Keratinocyte (primary cell): ENCODE data around the gene NRXN2.

Experiments
- EZH2 ChIP-seq: IDR thresholded peaks from one replicate; pipeline ENCODE4 v1.6.1; 2012; ENCODE audit warnings: inconsistent platforms, mild to moderate bottlenecking, low read length, moderate library complexity
- TF ChIP-seq, protein P1 (sequence below), 3 experiments: IDR thresholded peaks in 1 of 3; conservative IDR thresholded peaks in 1 of 3; optimal IDR thresholded peaks in 1 of 3; 2 replicates in 2 of 3; 3 replicates in 1 of 3; pipeline versions ENCODE3 to v1.5.1; 2011; ENCODE audit warnings: low read length in 3 of 3, mild to moderate bottlenecking in 3 of 3, moderate library complexity in 2 of 3, control low read depth in 1 of 3, inconsistent platforms in 1 of 3; ENCODE audit not compliant: insufficient read depth in 2 of 3; ENCODE audit errors: extremely low read depth in 1 of 3

DNA sequence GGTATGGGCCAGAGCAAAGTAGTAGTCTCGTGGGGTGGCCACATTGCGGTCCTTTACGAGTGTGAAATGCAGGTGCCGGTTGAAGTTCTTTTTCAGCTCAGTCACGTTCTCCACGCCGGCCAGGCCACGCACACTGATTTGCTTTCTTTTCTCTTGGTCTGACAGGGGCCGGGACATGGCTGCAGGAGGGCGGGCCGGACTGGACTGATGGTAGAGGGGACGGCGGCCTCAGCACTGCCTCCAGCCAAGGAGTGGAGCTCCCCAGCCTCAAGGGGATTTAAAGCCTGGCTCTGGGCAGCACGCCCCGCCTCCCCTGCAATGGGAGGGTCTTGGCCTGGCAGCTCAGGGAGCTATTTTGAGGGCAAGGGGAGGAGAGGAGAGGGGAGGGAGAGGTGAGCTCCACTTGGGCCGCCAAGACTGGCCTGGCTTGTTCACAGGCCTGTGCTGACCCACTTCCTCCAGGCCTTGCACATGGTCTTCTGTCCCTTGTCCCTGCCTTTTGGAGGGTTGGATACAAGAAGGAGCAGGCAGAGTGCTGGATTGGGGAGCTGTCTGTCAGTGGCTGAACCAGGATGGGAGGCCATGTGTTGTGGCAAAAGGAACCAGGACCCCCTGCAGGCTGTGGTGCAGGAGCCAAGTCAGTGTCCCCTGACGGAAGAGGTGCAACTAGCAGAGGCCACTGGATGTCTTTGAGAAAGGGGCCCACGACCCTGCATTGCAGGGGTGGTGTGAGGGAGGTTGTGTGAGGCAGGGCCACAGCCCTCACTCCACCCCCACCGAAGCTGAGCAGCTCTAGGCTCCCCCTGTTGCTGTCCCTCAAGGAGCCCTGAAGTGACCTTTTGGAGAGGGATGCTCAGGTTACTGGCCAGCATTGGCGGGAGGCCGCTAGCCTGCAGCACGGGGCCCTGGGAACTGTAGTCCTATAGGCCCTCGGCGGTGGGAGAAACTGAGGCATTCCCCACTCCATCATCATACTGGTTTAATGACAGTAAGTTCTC lies 37.0 kb upstream of the NRXN2 start, which contains the start of gene PYGM:
- TF ChIP-seq, protein P1, sequence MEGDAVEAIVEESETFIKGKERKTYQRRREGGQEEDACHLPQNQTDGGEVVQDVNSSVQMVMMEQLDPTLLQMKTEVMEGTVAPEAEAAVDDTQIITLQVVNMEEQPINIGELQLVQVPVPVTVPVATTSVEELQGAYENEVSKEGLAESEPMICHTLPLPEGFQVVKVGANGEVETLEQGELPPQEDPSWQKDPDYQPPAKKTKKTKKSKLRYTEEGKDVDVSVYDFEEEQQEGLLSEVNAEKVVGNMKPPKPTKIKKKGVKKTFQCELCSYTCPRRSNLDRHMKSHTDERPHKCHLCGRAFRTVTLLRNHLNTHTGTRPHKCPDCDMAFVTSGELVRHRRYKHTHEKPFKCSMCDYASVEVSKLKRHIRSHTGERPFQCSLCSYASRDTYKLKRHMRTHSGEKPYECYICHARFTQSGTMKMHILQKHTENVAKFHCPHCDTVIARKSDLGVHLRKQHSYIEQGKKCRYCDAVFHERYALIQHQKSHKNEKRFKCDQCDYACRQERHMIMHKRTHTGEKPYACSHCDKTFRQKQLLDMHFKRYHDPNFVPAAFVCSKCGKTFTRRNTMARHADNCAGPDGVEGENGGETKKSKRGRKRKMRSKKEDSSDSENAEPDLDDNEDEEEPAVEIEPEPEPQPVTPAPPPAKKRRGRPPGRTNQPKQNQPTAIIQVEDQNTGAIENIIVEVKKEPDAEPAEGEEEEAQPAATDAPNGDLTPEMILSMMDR (optimal IDR thresholded peaks at IDR 0.05 in 1 of 3, IDR thresholded peaks at IDR 0.05 in 1 of 3, conservative IDR thresholded peaks at IDR 0.05 in 1 of 3; ENCODE audit: extremely low read depth in 1 of 3, insufficient read depth in 2 of 3, low read length in 3 of 3) = no peak
- no peak for TF ChIP-seq EZH2
